Breast epithelium (tissue), 4 donors: ENCODE measurements around the gene STAB2. TPM values are rescaled to one million over a fixed set of nuclear protein-coding genes. Genes with fewer than 3 reads are reported as not detected.

Experiments
- DNase-seq, 2 donors: peaks; one replicate each; pipeline ENCODE4 v3.0.0-alpha.2; 2019; ENCODE audit warnings: low spot score in 2 of 2
- H3K27ac ChIP-seq, 2 donors: fragments of 200-600 bp; sonication (generic) in 1 of 2; one replicate each; pipeline ENCODE4 v1.5.1; 2016 to 2019; ENCODE audit warnings: mild to moderate bottlenecking in 1 of 2
- H3K27me3 ChIP-seq, 2 donors: fragments of 200-600 bp; sonication (generic) in 1 of 2; one replicate each; pipeline versions ENCODE4 v1.5.1 to v1.6.0; 2017 to 2019; ENCODE audit warnings: control low read depth in 1 of 2, mild to moderate bottlenecking in 1 of 2
- H3K36me3 ChIP-seq: fragments of 200-600 bp; one replicate; pipeline ENCODE4 v1.5.1; 2019
- H3K4me1 ChIP-seq, 2 donors: fragments of 200-600 bp; sonication (generic); one replicate each; pipeline ENCODE4 v1.5.1; 2016 to 2019; ENCODE audit warnings: control low read depth in 1 of 2
- H3K4me3 ChIP-seq, 3 donors: fragments of 200-600 bp; sonication (generic); 1 replicate in 2 of 3; 2 replicates in 1 of 3; pipeline ENCODE4 v1.5.1; 2016 to 2019; ENCODE audit warnings: mild to moderate bottlenecking in 3 of 3, moderate library complexity in 2 of 3
- H3K9me3 ChIP-seq, 2 donors: fragments of 200-600 bp; sonication (generic) in 1 of 2; one replicate each; pipeline ENCODE4 v1.5.1; 2016 to 2019; ENCODE audit warnings: control low read depth in 1 of 2
- POLR2A ChIP-seq: fragments of 450-650 bp; IDR thresholded peaks from one replicate; pipeline ENCODE4 v1.6.1; 2016; ENCODE audit warnings: antibody characterized with exemption, mild to moderate bottlenecking, moderate library complexity
- POLR2AphosphoS5 ChIP-seq, 3 donors: sonication (generic); formaldehyde crosslinking; IDR thresholded peaks; one replicate each; pipeline ENCODE4 v1.6.1; 2017; ENCODE audit warnings: antibody characterized with exemption in 3 of 3
- intact Hi-C: fragments of 100-400 bp; cut with DNase I; formaldehyde crosslinking; loops from one replicate; pipeline ENCODE4 v1.15.1; 2023; ENCODE audit warnings: low total_unique reads
- total RNA-seq, 3 donors: library from RNA; depleted of rRNA; stranded (reverse); fragments of >200 nt; gene quantifications; one replicate each; pipeline ENCODE4 v1.1.0, GENCODE V29; 2016
- TF ChIP-seq, protein P1 (sequence below), 3 donors: fragments of 450-650 bp; IDR thresholded peaks; one replicate each; pipeline ENCODE4 v1.5.1; 2016 to 2017; ENCODE audit warnings: antibody characterized with exemption in 3 of 3, mild to moderate bottlenecking in 3 of 3, moderate library complexity in 3 of 3

STAB2 gene
- total RNA-seq, 3 donors from 2014 or later = under 0.01 to 2.5 (median 0.16) TPM

DNA sequence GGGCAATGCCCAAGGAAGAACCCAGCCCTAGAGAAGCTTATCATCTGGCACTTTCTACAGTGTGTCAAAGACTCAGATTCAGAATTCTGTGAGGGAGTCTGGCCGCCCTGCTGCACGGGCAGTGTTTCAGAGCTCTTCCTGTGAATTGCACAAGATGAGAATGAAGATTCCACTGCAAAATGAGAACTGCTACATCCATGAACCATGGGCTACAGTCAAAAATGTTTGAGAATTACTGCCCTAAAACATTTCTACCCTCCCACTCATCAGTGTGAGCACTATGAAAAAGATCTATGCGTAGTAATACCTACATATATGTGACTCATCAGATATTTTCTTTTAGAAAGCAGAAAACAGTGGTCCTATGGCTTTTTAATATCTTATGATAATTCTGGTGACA, 104.0 kb downstream of the STAB2 start:
- no peak overlapping the region for H3K4me3 ChIP-seq
- DNase-seq = no peak
- no peaks in the 10 kb centered on the region for H3K27me3 ChIP-seq
- intact Hi-C loops = no loop called here
- TF ChIP-seq POLR2A (no peak), POLR2AphosphoS5 (IDR thresholded peaks at IDR 0.05) (no peak)
- TF ChIP-seq, protein P1, sequence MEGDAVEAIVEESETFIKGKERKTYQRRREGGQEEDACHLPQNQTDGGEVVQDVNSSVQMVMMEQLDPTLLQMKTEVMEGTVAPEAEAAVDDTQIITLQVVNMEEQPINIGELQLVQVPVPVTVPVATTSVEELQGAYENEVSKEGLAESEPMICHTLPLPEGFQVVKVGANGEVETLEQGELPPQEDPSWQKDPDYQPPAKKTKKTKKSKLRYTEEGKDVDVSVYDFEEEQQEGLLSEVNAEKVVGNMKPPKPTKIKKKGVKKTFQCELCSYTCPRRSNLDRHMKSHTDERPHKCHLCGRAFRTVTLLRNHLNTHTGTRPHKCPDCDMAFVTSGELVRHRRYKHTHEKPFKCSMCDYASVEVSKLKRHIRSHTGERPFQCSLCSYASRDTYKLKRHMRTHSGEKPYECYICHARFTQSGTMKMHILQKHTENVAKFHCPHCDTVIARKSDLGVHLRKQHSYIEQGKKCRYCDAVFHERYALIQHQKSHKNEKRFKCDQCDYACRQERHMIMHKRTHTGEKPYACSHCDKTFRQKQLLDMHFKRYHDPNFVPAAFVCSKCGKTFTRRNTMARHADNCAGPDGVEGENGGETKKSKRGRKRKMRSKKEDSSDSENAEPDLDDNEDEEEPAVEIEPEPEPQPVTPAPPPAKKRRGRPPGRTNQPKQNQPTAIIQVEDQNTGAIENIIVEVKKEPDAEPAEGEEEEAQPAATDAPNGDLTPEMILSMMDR (IDR thresholded peaks at IDR 0.05) = no peak
- H3K27ac ChIP-seq = no peak overlapping the region
- no peaks in the 10 kb centered on the region for H3K36me3 ChIP-seq
- no peaks in the 10 kb centered on the region for H3K4me1 ChIP-seq
- H3K9me3 ChIP-seq = no peaks in the 10 kb centered on the region

GRCh38 chr12:103696101-103696500, 109.0 kb downstream of the STAB2 start:
- intact Hi-C loops = no loop called here
- H3K4me1 ChIP-seq = no peaks in the 10 kb centered on the region
- no peak overlapping the region for H3K27ac ChIP-seq
- TF ChIP-seq POLR2AphosphoS5 (IDR thresholded peaks at IDR 0.05) = no peak
- no peaks in the 10 kb centered on the region for H3K27me3 ChIP-seq
- H3K9me3 ChIP-seq = no peaks in the 10 kb centered on the region
- no peak overlapping the region for H3K4me3 ChIP-seq
- DNase-seq = no peak
- H3K36me3 ChIP-seq = no peaks in the 10 kb centered on the region

DNA sequence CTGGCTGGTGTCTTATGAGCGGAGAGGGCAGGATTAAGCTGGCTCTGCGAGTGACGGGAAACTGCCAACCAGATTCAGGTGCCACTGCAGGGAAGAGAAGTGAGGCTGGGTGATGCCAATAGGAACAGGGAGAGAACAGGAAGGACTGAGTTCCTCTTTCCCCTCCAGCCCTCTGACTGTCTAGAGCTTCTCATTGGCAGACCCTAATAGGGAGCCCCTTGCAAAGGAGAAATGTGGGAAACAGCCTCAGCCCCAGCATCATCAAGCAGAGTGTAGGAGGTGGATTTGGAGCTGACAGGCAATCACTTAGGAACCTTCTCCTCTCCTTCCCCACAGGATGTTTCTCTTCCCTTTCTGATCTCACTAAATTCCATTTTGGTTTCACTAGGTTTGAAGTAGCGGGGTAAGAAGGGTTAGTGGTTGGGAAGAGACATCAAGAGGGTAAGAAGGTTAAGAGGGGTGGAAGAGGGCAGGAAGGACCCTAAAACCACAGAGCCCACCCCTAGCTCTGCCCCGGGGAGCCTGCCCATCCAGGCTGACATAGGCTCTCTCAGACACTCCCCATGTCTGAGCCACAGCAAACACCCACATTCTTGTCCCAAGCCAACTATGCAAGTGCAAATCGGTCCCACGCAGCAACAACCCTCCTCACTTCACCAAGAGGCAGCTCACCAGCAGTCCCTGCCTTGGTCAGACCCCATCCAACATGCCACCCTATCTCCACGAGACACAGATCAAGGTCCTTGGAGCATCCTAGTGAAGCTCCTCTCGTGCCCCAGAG, 111.1 kb downstream of the STAB2 start:
- H3K4me3 ChIP-seq = no peak overlapping the region
- no peaks in the 10 kb centered on the region for H3K36me3 ChIP-seq
- no peaks in the 10 kb centered on the region for H3K4me1 ChIP-seq
- no peak overlapping the region for H3K27ac ChIP-seq
- intact Hi-C loops = no loop called here
- DNase-seq = no peak
- TF ChIP-seq POLR2AphosphoS5 (IDR thresholded peaks at IDR 0.05) (no peak), POLR2A (no peak)
- TF ChIP-seq, protein P1 (IDR thresholded peaks at IDR 0.05) = no peak
- no peaks in the 10 kb centered on the region for H3K27me3 ChIP-seq
- H3K9me3 ChIP-seq = no peaks in the 10 kb centered on the region

- Histone ChIP-seq H3K4me3 (no peak overlapping the region), H3K36me3 (no peaks in the 10 kb centered on the region), H3K27me3 (no peaks in the 10 kb centered on the region), H3K9me3 (no peaks in the 10 kb centered on the region), H3K4me1 (no peaks in the 10 kb centered on the region), H3K27ac (no peak overlapping the region)
- TF ChIP-seq, protein P1 (IDR thresholded peaks at IDR 0.05) = no peak
- TF ChIP-seq POLR2AphosphoS5 (IDR thresholded peaks at IDR 0.05) (no peak), POLR2A (no peak)
- intact Hi-C loops = no loop called here
- DNase-seq = no peak
Measured at GRCh38 chr12:103698752-103699560, 111.9 kb downstream of the STAB2 start.

GRCh38 chr12:103705098-103705497, 118.0 kb downstream of the STAB2 start:
- DNase-seq = no peak
- H3K4me1 ChIP-seq = no peaks in the 10 kb centered on the region
- H3K36me3 ChIP-seq = no peaks in the 10 kb centered on the region
- no peaks in the 10 kb centered on the region for H3K9me3 ChIP-seq
- intact Hi-C loops = no loop called here
- TF ChIP-seq, protein P1 (IDR thresholded peaks at IDR 0.05) = no peak
- TF ChIP-seq POLR2A (no peak), POLR2AphosphoS5 (IDR thresholded peaks at IDR 0.05) (no peak)
- no peaks in the 10 kb centered on the region for H3K27me3 ChIP-seq
- no peak overlapping the region for H3K4me3 ChIP-seq
- H3K27ac ChIP-seq = no peak overlapping the region
